HG03460 (cell line): ENCODE data around the gene ADAM19.
"Not testable (repeated sequence)": the region's sequence is repeated elsewhere in the genome, so short reads cannot be mapped to it uniquely, and the experiment has no call there.

Experiments used
- ATAC-seq: cut with Tn5 transposase; IDR thresholded peaks from one replicate; pipeline ENCODE4 v1.9.1; 2021; ENCODE audit not compliant: unreplicated experiment

Gene ADAM19

GRCh38 chr5:157491471-157491995 is 84.0 kb downstream of the ADAM19 start:
- no peak for ATAC-seq

- ATAC-seq, result no peak
Observed at GRCh38 chr5:157487358-157487757, 88.2 kb downstream of the ADAM19 start.

GRCh38 chr5:157486861-157487260 is 88.7 kb downstream of the ADAM19 start:
- ATAC-seq, result peak; percentile 39

GRCh38 chr5:157486221-157486681 is 89.3 kb downstream of the ADAM19 start:
- peak; percentile 68 for ATAC-seq

GRCh38 chr5:157485811-157486210 is 89.8 kb downstream of the ADAM19 start:
- ATAC-seq, result peak; percentile 46

- no peak for ATAC-seq
Observed at GRCh38 chr5:157485340-157485739, 90.2 kb downstream of the ADAM19 start.

GRCh38 chr5:157484768-157485167 is 90.8 kb downstream of the ADAM19 start:
- ATAC-seq, result no peak

GRCh38 chr5:157482702-157483101 is 92.9 kb downstream of the ADAM19 start:
- not testable (repeated sequence) for ATAC-seq

GRCh38 chr5:157481666-157482065 is 93.9 kb downstream of the ADAM19 start:
- ATAC-seq, result no peak

GRCh38 chr5:157481265-157481664 is 94.3 kb downstream of the ADAM19 start:
- ATAC-seq, result no peak

- no peak for ATAC-seq
Observed at GRCh38 chr5:157479612-157480510, 95.7 kb downstream of the ADAM19 start.

GRCh38 chr5:157479166-157479565 is 96.4 kb downstream of the ADAM19 start:
- ATAC-seq, result no peak

GRCh38 chr5:157478726-157479125 is 96.8 kb downstream of the ADAM19 start:
- ATAC-seq, result no peak

GRCh38 chr5:157477814-157478494 is 97.6 kb downstream of the ADAM19 start:
- no peak for ATAC-seq

- no peak for ATAC-seq
Observed at GRCh38 chr5:157476702-157477408, 98.7 kb downstream of the ADAM19 start.

- no peak for ATAC-seq
Observed at GRCh38 chr5:157475432-157475831, 100.1 kb downstream of the ADAM19 start.

GRCh38 chr5:157473383-157474320 is 101.9 kb downstream of the ADAM19 start:
- ATAC-seq, result no peak

- ATAC-seq, result no peak
Observed at GRCh38 chr5:157471709-157472108, 103.9 kb downstream of the ADAM19 start.

- no peak for ATAC-seq
Observed at GRCh38 chr5:157470631-157471030, 104.9 kb downstream of the ADAM19 start.

GRCh38 chr5:157469687-157470086 is 105.9 kb downstream of the ADAM19 start:
- ATAC-seq, result no peak
